Stimulated activated effector memory CD8-positive, alpha-beta T cell treated with anti-CD3 and anti-CD28 coated beads, Interleukin-12 subunit alpha, Interleukin-12 subunit beta, amount 100 ng/mL, for 72 hours (primary cell): ENCODE results near the gene GVQW3.
A peak's percentile ranks its signal among the peaks of the same experiment; 100 is the strongest.

ENCODE experiments used
- ATAC-seq: fragments of 150-1000 bp; cut with Tn5 transposase; 2 replicates; pipeline ENCODE4 v1.10.0; 2021
- DNase-seq, 2 donors: peaks; one replicate each; pipeline ENCODE4 v3.0.0; 2021 to 2022; ENCODE audit warnings: low spot score in 2 of 2
- H3K27ac Mint-ChIP-seq: one replicate; pipeline ENCODE4 v1.8.0; 2022; ENCODE audit warnings: mild to moderate bottlenecking, mixed read lengths
- H3K36me3 Mint-ChIP-seq: one replicate; pipeline ENCODE4 v1.8.0; 2022; ENCODE audit warnings: mild to moderate bottlenecking, mixed read lengths
- H3K4me1 Mint-ChIP-seq: one replicate; pipeline ENCODE4 v1.8.0; 2022; ENCODE audit warnings: mixed read lengths
- H3K4me3 Mint-ChIP-seq: one replicate; pipeline ENCODE4 v1.8.0; 2022; ENCODE audit warnings: mild to moderate bottlenecking, mixed read lengths
- H3K9me3 Mint-ChIP-seq: one replicate; pipeline ENCODE4 v1.8.0; 2022; ENCODE audit warnings: mixed read lengths

GVQW3 gene

GRCh38 chr11:76406359-76406758, 25.2 kb downstream of the GVQW3 start:
- no peaks in the 10 kb centered on the region for H3K9me3 Mint-ChIP-seq
- ATAC-seq: no peak
- no peak for DNase-seq

GRCh38 chr11:76408171-76408965, 27.2 kb downstream of the GVQW3 start:
- Mint-ChIP-seq H3K4me3 (no peak overlapping the region), H3K4me1 (no peaks in the 10 kb centered on the region), H3K27ac (no peak overlapping the region), H3K36me3 (no peaks in the 10 kb centered on the region), H3K9me3 (no peaks in the 10 kb centered on the region)
- DNase-seq (no peak), ATAC-seq (no peak)

More at GRCh38 chr11:76406359-76406758, 25.2 kb downstream of the GVQW3 start:
- Mint-ChIP-seq H3K4me3 (no peak overlapping the region), H3K4me1 (no peaks in the 10 kb centered on the region), H3K36me3 (no peaks in the 10 kb centered on the region), H3K27ac (no peak overlapping the region)

- Mint-ChIP-seq H3K4me1 (no peaks in the 10 kb centered on the region), H3K27ac (no peak overlapping the region), H3K9me3 (no peaks in the 10 kb centered on the region), H3K4me3 (no peak overlapping the region), H3K36me3 (no peaks in the 10 kb centered on the region)
- ATAC-seq (no peak), DNase-seq (no peak)
Observed at GRCh38 chr11:76410851-76411357, 29.8 kb downstream of the GVQW3 start.

GRCh38 chr11:76415073-76415472, 34.0 kb downstream of the GVQW3 start:
- Mint-ChIP-seq H3K4me3 (no peak overlapping the region), H3K36me3 (no peaks in the 10 kb centered on the region), H3K4me1 (no peaks in the 10 kb centered on the region), H3K9me3 (no peaks in the 10 kb centered on the region), H3K27ac (no peak overlapping the region)
- ATAC-seq: peak; percentile 26
- no peak for DNase-seq

GRCh38 chr11:76419896-76420295, 38.8 kb downstream of the GVQW3 start:
- DNase-seq (no peak), ATAC-seq (no peak)
- no peak overlapping the region for H3K4me3 Mint-ChIP-seq
- H3K36me3 Mint-ChIP-seq: no peaks in the 10 kb centered on the region
- peaks cover 9% of the 10 kb centered on the region for H3K4me1 Mint-ChIP-seq
- no peak overlapping the region for H3K27ac Mint-ChIP-seq
- no peaks in the 10 kb centered on the region for H3K9me3 Mint-ChIP-seq

- Mint-ChIP-seq H3K36me3 (no peaks in the 10 kb centered on the region), H3K27ac (peak overlapping the region; percentile 2), H3K4me1 (peaks cover 12% of the 10 kb centered on the region), H3K4me3 (no peak overlapping the region), H3K9me3 (no peaks in the 10 kb centered on the region)
- ATAC-seq: peak; percentile 92
- DNase-seq: no peak
Observed at GRCh38 chr11:76424379-76424778, 43.3 kb downstream of the GVQW3 start.

- H3K4me3 Mint-ChIP-seq: no peak overlapping the region
- ATAC-seq (peak; percentile 78), DNase-seq (no peak)
- H3K27ac Mint-ChIP-seq: peak overlapping the region; percentile 2
- H3K9me3 Mint-ChIP-seq: no peaks in the 10 kb centered on the region
- H3K4me1 Mint-ChIP-seq: peaks cover 12% of the 10 kb centered on the region
- no peaks in the 10 kb centered on the region for H3K36me3 Mint-ChIP-seq
Observed at GRCh38 chr11:76424891-76425290, 43.8 kb downstream of the GVQW3 start.

- H3K27ac Mint-ChIP-seq: no peak overlapping the region
- no peak for DNase-seq
- H3K36me3 Mint-ChIP-seq: no peaks in the 10 kb centered on the region
- peaks cover 12% of the 10 kb centered on the region for H3K4me1 Mint-ChIP-seq
- no peaks in the 10 kb centered on the region for H3K9me3 Mint-ChIP-seq
- no peak for ATAC-seq
- H3K4me3 Mint-ChIP-seq: no peak overlapping the region
Observed at GRCh38 chr11:76426660-76427059, 45.5 kb downstream of the GVQW3 start.

- ATAC-seq (peak; percentile 61), DNase-seq (no peak)
- no peaks in the 10 kb centered on the region for H3K36me3 Mint-ChIP-seq
- peaks cover 7% of the 10 kb centered on the region for H3K4me1 Mint-ChIP-seq
- no peak overlapping the region for H3K4me3 Mint-ChIP-seq
- H3K27ac Mint-ChIP-seq: no peak overlapping the region
- H3K9me3 Mint-ChIP-seq: no peaks in the 10 kb centered on the region
Observed at GRCh38 chr11:76436020-76436419, 54.9 kb downstream of the GVQW3 start.

- ATAC-seq: no peak
- no peak for DNase-seq
- H3K4me3 Mint-ChIP-seq: peak overlapping the region; percentile 96
Observed at GRCh38 chr11:76443268-76443980, 62.3 kb downstream of the GVQW3 start.

GRCh38 chr11:76444065-76444383, 62.9 kb downstream of the GVQW3 start:
- Mint-ChIP-seq H3K9me3 (no peaks in the 10 kb centered on the region), H3K36me3 (peaks cover 45% of the 10 kb centered on the region), H3K27ac (peak overlapping the region; percentile 99), H3K4me3 (peak overlapping the region; percentile 96), H3K4me1 (peaks cover 39% of the 10 kb centered on the region)
- no peak for ATAC-seq
- DNase-seq: no peak

More at GRCh38 chr11:76443268-76443980, 62.3 kb downstream of the GVQW3 start:
- Mint-ChIP-seq H3K36me3 (peaks cover 39% of the 10 kb centered on the region), H3K27ac (peak overlapping the region; percentile 99), H3K9me3 (no peaks in the 10 kb centered on the region), H3K4me1 (peaks cover 39% of the 10 kb centered on the region)

GRCh38 chr11:76444384-76445120, 63.4 kb downstream of the GVQW3 start, which contains the start of gene EMSY:
Gene EMSY, plus strand, starts transcription at chr11:76445018. Its CDS starts 1,921 bp downstream, at chr11:76446939.
- Mint-ChIP-seq H3K36me3 (peaks cover 51% of the 10 kb centered on the region), H3K9me3 (no peaks in the 10 kb centered on the region), H3K4me1 (peaks cover 39% of the 10 kb centered on the region), H3K27ac (peak within 1 kb of the TSS; percentile 99), H3K4me3 (peak within 1 kb of the TSS; percentile 96)
- peak; percentile 97 for ATAC-seq
- peak; percentile 81 to 93 for DNase-seq

GRCh38 chr11:76445121-76446084, 64.3 kb downstream of the GVQW3 start:
- peak overlapping the region; percentile 96 for H3K4me3 Mint-ChIP-seq

GRCh38 chr11:76448506-76448905, 67.4 kb downstream of the GVQW3 start:
- Mint-ChIP-seq H3K4me1 (peaks cover 27% of the 10 kb centered on the region), H3K4me3 (no peak overlapping the region), H3K27ac (no peak overlapping the region), H3K9me3 (no peaks in the 10 kb centered on the region), H3K36me3 (peaks cover 83% of the 10 kb centered on the region)
- no peak for DNase-seq
- ATAC-seq: no peak

More at GRCh38 chr11:76445121-76446084, 64.3 kb downstream of the GVQW3 start:
- H3K9me3 Mint-ChIP-seq: no peaks in the 10 kb centered on the region
- peak overlapping the region; percentile 99 for H3K27ac Mint-ChIP-seq
- DNase-seq (peak; percentile 37 to 75), ATAC-seq (peak; percentile 55)
- H3K4me1 Mint-ChIP-seq: peaks cover 39% of the 10 kb centered on the region
- peaks cover 59% of the 10 kb centered on the region for H3K36me3 Mint-ChIP-seq
